ENCODE results near the gene SMARCB1. TPM values are rescaled to one million over a fixed set of nuclear protein-coding genes. Genes with fewer than 3 reads are reported as not detected.

SMARCB1 gene
- polyA plus RNA-seq, 3 donors: 171 to 218 (median 181) TPM

DNA sequence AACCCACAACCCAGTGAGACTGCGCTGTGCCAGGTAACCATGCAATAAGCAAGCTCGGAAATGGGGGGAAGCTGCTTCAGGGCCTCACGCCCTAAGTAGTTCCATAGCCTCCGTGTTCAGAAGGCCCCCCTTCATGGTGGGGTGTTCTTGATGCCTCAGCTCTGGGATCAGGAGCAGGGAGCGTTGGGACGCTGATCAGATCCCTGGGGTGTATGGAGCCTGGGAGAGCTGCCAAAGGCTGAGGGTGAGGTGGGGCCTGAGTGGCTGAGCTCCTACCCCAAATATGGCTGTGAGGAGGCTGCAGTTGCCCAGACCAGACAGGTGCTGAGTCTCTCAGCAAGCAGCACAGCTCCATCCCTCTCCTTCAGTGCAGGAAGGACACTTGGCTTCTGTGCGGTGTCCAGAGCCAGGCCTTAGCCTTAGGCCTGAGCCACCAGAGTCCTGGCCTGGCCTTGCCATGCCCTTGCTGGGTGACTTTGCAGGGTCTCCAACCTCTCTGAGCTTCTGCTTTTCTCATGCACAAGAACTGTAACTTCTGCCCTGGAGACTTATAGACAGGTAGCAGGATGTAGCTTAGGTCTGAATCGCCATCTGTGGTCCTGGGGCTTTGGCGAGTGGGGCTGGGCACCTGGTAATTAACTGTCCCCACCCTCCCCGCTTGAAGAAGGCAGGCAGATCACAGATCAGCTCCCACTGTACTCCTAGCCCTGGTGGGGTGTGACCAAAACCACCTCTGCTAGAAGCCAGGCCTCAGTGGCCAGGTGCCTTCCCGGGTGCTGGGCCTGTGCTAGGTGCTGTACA lies 8.8 kb upstream of the SMARCB1 start:
- no peak for DNase-seq

DNA sequence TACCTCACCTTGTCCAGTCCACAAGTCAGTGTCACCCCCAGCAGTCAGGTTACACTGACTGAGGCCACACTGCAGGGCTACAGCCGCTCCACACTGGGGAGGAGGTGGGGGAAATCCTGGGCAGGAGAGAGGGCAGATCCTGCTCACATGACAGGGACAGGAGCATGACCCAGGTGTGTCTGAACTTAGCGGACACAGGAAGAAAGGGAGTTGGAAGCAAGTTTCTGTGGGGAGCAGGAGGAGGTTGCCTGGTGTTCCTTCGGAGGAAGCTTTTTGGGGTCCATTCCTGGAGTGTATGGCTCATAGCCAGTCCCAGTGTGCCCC lies 8.2 kb upstream of the SMARCB1 start:
- no peak for DNase-seq

- no peak for DNase-seq
These were observed 7.7 kb upstream of the SMARCB1 start for GRCh38 chr22:23779083-23779482.

DNA sequence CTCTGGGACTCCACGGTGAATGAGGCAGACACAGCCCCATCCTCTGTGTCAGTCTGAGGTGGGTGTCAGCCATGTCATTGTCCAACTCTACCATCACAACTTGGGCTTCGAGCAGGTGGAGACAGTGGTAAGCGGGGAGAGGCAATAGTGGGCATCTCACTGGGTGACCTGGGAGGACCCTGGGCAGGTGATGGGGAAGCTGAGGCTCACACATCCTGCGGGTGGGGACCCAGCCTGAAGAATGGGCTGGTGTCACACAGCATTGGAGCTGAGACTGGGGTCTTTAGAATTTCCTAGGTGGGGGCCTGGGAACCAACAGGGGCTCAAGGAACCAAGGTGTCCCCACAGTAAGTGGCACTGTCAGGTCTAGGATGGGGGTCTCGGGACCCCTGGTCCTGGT lies 7.0 kb upstream of the SMARCB1 start:
- no peak for DNase-seq

DNA sequence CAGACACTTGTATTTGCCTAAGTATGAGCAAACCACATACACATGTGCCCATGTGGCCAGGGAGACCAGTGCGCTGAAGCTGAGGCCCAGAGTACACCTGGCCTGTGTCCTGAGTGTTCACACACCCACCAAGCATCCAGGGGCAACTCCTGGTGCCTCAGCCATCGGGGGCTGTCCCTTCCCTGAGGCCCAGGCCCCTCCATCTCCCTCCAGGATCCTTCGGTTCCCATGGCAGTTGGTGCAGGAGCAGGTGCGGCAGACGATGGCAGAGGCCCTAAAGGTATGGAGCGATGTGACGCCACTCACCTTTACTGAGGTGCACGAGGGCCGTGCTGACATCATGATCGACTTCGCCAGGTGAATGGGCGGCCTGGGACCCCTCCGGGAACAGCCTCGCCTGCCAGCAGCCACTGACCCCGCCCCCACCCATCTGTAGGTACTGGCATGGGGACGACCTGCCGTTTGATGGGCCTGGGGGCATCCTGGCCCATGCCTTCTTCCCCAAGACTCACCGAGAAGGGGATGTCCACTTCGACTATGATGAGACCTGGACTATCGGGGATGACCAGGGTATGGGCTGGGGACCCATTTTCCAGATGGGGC lies 6.5 kb upstream of the SMARCB1 start:
- DNase-seq: no peak

DNA sequence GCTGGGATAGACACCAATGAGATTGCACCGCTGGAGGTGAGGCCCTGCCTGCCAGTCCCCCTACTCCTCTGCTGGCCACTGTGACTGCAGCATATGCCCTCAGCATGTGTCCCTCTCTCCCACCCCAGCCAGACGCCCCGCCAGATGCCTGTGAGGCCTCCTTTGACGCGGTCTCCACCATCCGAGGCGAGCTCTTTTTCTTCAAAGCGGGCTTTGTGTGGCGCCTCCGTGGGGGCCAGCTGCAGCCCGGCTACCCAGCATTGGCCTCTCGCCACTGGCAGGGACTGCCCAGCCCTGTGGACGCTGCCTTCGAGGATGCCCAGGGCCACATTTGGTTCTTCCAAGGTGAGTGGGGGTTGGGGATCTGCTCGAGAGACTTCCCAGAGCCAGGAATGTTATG lies 5.7 kb upstream of the SMARCB1 start:
- DNase-seq: no peak

GRCh38 chr22:23781511-23782183 lies 5.1 kb upstream of the SMARCB1 start:
- DNase-seq: no peak

GRCh38 chr22:23782252-23782651 lies 4.5 kb upstream of the SMARCB1 start:
- DNase-seq: no peak

GRCh38 chr22:23782703-23783102 lies 4.1 kb upstream of the SMARCB1 start:
- no peak for DNase-seq

- no peak for DNase-seq
These were observed 3.3 kb upstream of the SMARCB1 start for GRCh38 chr22:23783265-23784150.

DNA sequence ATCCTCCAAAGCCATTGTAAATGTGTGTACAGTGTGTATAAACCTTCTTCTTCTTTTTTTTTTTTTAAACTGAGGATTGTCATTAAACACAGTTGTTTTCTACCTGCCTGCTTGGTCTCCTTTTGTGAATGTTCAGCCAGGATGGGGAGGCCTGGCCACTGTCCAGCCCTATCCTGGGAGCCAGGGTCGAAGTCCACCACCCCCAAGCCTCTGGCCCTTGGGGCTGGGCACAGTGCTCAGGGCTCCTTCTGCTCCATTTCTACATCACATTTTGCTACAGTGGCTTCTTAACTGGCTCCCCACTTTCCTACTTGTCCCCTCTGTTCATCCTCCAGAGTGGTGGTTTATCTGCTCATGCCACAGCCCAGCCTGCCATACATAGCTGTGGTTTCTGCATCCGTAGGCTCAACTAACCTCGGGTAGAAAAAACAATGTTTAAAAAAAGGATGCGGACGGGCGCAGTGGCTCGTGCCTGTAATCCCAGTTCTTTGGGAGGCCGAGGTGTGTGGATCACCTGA lies 2.5 kb upstream of the SMARCB1 start:
- DNase-seq: no peak

GRCh38 chr22:23786261-23786710 lies 480 bp upstream of the SMARCB1 start:
- no peak for DNase-seq

- no peak for DNase-seq
These were observed 782 bp downstream of the SMARCB1 start for GRCh38 chr22:23787600-23787896.

GRCh38 chr22:23787910-23788309 lies 1.1 kb downstream of the SMARCB1 start:
- no peak for DNase-seq

DNA sequence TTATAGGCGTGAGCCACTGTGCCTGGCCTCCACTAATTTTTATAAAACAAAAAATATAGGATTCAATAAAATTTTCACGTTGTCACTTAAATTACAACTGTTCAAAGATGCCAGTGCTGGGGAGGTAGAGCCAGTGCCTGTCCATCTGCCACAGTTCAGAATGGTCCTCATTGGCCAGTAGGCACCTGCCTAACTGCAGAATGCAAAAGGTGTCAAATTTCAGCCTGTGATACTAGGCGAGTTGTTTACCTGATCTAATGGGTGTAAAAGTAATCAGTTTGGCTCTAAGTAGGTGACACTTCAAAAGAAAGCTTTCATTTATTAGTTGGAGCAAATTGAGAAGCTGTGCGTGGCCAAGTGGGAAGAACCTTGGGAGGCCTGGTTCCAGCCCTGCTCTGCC lies 2.4 kb downstream of the SMARCB1 start:
- no peak for DNase-seq

GRCh38 chr22:23789638-23790037 lies 2.9 kb downstream of the SMARCB1 start:
- DNase-seq: no peak

GRCh38 chr22:23790819-23791737 lies 4.3 kb downstream of the SMARCB1 start:
- no peak for DNase-seq

DNA sequence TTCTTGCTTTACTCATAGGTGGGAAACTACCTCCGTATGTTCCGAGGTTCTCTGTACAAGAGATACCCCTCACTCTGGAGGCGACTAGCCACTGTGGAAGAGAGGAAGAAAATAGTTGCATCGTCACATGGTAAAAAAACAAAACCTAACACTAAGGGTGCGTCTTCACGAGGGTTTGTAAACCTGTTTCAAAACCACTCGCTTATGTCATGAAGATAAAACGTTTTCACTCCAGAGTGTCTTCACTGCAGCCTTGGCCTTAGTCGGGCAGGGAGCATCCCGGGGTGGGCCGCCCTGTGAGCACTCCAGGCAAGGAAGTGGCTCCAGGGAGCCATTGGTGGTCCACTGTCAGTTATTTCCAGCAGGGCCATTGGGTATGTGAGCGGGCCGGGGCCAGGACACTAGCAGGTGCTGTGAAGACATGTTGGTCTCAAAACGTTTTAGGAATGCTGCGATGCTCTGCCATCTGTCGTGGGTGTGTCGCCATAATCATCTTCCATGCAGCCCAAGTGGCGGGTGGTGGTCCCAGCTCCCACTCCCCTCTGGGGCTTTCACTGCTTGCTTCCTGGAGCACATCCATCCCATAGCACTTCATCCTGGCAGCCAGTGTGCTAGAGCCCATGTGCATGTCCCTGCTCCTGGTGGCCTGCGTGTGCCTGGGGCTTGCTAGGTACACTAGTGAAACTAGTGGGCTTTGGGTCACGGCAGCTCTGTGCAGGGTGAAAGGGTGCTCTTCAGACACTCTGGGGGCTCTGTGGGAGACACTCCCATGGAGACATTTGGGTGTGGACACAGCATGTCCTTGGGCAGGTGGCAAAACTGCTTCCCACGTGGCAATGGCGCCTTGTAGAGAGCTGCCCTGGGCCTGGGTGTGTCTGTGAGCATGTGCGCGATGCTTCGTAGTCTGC lies 5.2 kb downstream of the SMARCB1 start:
- DNase-seq: no peak

- DNase-seq: no peak
These were observed 6.6 kb downstream of the SMARCB1 start for GRCh38 chr22:23793326-23793725.

- no peak for DNase-seq
These were observed 9.7 kb downstream of the SMARCB1 start for GRCh38 chr22:23796461-23796860.
